Stimulated activated naive CD8-positive, alpha-beta T cell treated with anti-CD3 and anti-CD28 coated beads, Interleukin-15, Interleukin-2, amounts not matched to agents 100 ng/mL and 50 ng/mL, for 24 hours (primary cell): ENCODE measurements around the gene ITGB2.
A peak's percentile ranks its signal among the peaks of the same experiment; 100 is the strongest.

Experiments used
- H3K27ac Mint-ChIP-seq: one replicate; pipeline ENCODE4 v1.8.0; 2021; ENCODE audit warnings: mild to moderate bottlenecking, mixed read lengths
- H3K27me3 Mint-ChIP-seq: one replicate; pipeline ENCODE4 v1.8.0; 2021; ENCODE audit warnings: mixed read lengths
- H3K36me3 Mint-ChIP-seq: one replicate; pipeline ENCODE4 v1.8.0; 2021; ENCODE audit warnings: low read depth, mixed read lengths
- H3K4me1 Mint-ChIP-seq: one replicate; pipeline ENCODE4 v1.8.0; 2021; ENCODE audit warnings: low read depth, mixed read lengths
- H3K4me3 Mint-ChIP-seq: one replicate; pipeline ENCODE4 v1.8.0; 2021; ENCODE audit warnings: mild to moderate bottlenecking, mixed read lengths
- H3K9me3 Mint-ChIP-seq: one replicate; pipeline ENCODE4 v1.8.0; 2021; ENCODE audit warnings: mixed read lengths

ITGB2 gene

GRCh38 chr21:44875316-44875700 is 45.4 kb downstream of the ITGB2 start:
- no peaks in the 10 kb centered on the region for H3K27me3 Mint-ChIP-seq
- H3K27ac Mint-ChIP-seq: peak overlapping the region; percentile 76
- H3K9me3 Mint-ChIP-seq: no peaks in the 10 kb centered on the region
- H3K36me3 Mint-ChIP-seq: peaks cover 4% of the 10 kb centered on the region
- peaks cover 48% of the 10 kb centered on the region for H3K4me1 Mint-ChIP-seq
- peak overlapping the region; percentile 85 for H3K4me3 Mint-ChIP-seq

DNA sequence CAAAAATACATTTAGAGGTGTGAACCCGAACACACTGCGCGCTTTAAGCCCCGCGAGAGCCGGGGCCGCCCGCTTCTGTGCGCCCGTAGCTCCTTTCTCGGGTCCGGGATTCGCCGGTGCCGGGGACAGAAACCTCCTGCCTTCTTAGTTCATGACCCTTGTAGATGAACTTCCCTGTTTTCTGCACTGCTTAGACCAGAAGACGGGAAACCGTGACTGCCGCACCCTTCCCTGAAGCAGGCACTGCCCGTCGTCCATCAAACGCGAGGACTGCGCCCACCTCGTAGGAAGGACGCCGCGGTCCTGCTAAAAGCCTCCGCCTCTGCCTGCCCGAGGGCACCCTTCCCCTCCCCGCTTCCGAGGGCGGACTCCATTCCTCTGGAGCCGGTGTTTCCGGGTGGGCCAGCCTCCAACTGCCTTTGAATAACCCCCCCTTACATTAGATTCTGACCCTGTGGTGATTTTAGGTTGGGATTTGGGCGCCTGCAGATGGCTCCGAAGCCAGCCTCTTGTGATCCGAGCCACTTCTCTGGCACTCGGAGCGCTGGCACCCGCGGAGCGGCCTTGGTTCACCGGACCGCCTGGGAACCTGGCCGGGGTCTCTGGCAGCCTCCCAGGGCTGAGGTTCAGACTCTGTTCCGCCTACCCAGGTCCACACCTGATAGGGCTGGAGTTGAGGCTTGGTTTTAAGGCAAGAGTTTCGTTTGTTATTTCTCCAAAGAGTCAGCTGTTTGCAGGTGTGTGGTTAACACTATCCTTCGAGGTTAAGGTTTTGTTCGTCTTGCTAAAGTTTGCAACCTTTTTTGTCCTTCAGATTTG is 46.0 kb downstream of the ITGB2 start:
- H3K27me3 Mint-ChIP-seq: no peaks in the 10 kb centered on the region
- no peaks in the 10 kb centered on the region for H3K9me3 Mint-ChIP-seq
- H3K36me3 Mint-ChIP-seq: peaks cover 4% of the 10 kb centered on the region
- H3K4me1 Mint-ChIP-seq: peaks cover 52% of the 10 kb centered on the region
- H3K27ac Mint-ChIP-seq: peak overlapping the region; percentile 84
- H3K4me3 Mint-ChIP-seq: peak overlapping the region; percentile 85

DNA sequence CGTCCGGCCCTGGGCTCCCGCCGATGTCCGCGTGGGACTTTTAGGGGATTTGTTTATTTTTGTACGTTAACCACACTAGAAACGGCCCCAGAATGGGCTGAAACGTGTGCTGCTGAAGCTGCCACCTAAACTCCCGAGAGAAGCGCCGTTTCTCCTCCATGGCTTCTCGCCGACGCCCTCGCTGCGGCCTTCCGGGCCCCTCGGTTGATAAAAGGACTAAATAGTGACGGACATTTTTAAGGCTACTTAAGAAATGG is 46.5 kb downstream of the ITGB2 start:
- H3K27ac Mint-ChIP-seq: peak overlapping the region; percentile 84
- H3K36me3 Mint-ChIP-seq: peaks cover 4% of the 10 kb centered on the region
- no peaks in the 10 kb centered on the region for H3K9me3 Mint-ChIP-seq
- peaks cover 56% of the 10 kb centered on the region for H3K4me1 Mint-ChIP-seq
- H3K27me3 Mint-ChIP-seq: no peaks in the 10 kb centered on the region
- peak overlapping the region; percentile 85 for H3K4me3 Mint-ChIP-seq

- Mint-ChIP-seq H3K4me1 (peaks cover 61% of the 10 kb centered on the region), H3K27ac (peak within 1 kb of the TSS; percentile 84), H3K27me3 (no peaks in the 10 kb centered on the region), H3K9me3 (no peaks in the 10 kb centered on the region), H3K36me3 (peaks cover 4% of the 10 kb centered on the region), H3K4me3 (peak within 1 kb of the TSS; percentile 90)
Observed at GRCh38 chr21:44873356-44874239, 47.1 kb downstream of the ITGB2 start, which contains the start of gene PTTG1IP. Gene PTTG1IP, minus strand, starts transcription at chr21:44873690. Its CDS starts 74 bp downstream, at chr21:44873616.

DNA sequence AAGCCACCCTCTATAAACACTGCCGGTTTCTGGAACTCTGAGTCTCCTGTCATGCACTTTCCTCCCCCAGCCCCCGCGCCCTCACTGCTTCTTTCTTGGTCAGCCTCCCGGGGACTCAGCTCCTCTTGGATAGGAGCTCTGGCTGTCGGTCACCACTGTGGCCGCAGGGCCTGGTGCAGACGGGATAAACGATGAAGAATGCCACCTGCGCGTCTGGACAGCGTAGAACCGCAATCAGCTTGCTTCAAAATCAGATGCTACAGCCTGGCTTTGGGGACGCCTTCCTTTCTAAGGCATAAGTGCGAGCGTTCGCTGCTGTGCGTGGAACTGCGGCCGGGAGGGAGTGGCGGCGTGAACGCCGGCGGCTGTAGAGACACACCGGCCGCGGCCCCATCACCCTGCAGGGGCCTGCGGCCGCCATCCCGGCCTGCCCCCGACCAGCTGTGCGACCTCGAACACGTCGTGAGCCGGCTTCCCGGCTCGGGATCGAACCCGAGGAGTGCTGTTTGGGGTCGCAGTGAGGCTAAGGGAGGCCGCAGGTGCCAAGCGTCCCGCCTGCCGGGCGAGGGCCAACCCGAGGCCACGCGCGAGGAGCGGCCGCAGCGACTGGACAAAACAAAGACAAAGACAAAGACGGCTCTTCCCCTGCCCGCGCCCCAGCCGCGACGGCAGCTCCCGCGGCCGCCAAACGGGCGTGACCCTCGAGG is 47.9 kb downstream of the ITGB2 start:
- Mint-ChIP-seq H3K27me3 (no peaks in the 10 kb centered on the region), H3K36me3 (peaks cover 4% of the 10 kb centered on the region), H3K9me3 (no peaks in the 10 kb centered on the region), H3K4me3 (peak overlapping the region; percentile 90), H3K27ac (peak overlapping the region; percentile 74), H3K4me1 (peaks cover 69% of the 10 kb centered on the region)

DNA sequence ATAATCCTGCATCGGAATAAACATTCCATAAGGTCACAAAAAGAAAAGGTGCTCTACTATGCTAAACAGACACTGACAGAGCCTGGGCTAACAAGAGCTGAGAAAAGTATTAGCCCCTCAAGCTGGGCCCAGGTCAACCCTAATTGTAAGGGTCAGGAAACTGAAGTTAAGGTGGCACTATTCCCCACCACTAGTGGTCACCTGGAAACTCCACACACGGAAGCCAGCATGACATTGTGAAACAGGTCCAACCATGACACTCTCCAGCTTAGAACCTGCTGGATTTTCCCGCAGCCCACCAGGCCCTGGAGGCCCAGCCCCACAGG is 48.4 kb downstream of the ITGB2 start:
- Mint-ChIP-seq H3K9me3 (no peaks in the 10 kb centered on the region), H3K27ac (peak overlapping the region; percentile 74), H3K4me1 (peaks cover 74% of the 10 kb centered on the region), H3K4me3 (peak overlapping the region; percentile 90), H3K36me3 (peaks cover 4% of the 10 kb centered on the region), H3K27me3 (no peaks in the 10 kb centered on the region)

DNA sequence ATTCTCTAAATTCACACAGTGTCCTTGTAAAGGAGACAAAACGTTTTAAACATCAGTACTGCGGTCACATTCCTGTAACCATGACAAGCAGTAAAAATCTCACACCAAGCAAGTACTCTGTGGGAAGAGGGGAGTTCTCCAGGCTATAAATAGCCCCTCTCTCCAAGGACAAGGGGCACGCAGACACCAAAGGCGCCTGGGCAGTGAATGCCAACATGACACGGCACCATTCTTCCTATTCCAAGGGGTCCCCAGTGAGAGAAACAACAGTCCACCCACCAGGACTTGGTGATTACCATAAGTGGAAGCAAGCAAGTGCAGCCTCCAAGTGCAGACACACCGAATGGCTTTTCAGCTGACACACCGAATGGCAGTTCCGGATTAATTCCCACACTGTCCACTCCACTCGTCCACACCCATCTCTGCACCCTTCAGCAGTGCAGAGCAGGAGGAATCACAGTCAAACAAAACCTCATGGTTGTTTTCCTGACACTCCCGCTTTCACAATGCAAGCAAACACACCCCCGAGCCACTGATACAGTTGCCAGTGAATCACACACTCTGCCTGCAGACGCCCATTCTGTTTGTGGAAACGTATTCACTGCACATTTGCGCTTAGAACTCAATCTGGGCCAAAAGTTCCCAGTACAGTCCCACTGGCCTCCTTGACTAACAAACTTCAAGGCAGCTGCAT is 49.0 kb downstream of the ITGB2 start:
- Mint-ChIP-seq H3K36me3 (peaks cover 4% of the 10 kb centered on the region), H3K27me3 (no peaks in the 10 kb centered on the region), H3K4me1 (peaks cover 80% of the 10 kb centered on the region), H3K4me3 (peak overlapping the region; percentile 90), H3K9me3 (no peaks in the 10 kb centered on the region), H3K27ac (peak overlapping the region; percentile 74)

- Mint-ChIP-seq H3K36me3 (peaks cover 4% of the 10 kb centered on the region), H3K27me3 (no peaks in the 10 kb centered on the region), H3K4me1 (peaks cover 83% of the 10 kb centered on the region), H3K27ac (peak overlapping the region; percentile 61), H3K4me3 (peak overlapping the region; percentile 68), H3K9me3 (no peaks in the 10 kb centered on the region)
Observed at GRCh38 chr21:44870748-44871495, 49.8 kb downstream of the ITGB2 start.

- Mint-ChIP-seq H3K27ac (peak overlapping the region; percentile 61), H3K9me3 (no peaks in the 10 kb centered on the region), H3K4me1 (peaks cover 83% of the 10 kb centered on the region), H3K36me3 (peaks cover 7% of the 10 kb centered on the region), H3K4me3 (peak overlapping the region; percentile 68), H3K27me3 (no peaks in the 10 kb centered on the region)
Observed at GRCh38 chr21:44869781-44870747, 50.6 kb downstream of the ITGB2 start.

GRCh38 chr21:44868707-44869106 is 52.0 kb downstream of the ITGB2 start:
- Mint-ChIP-seq H3K9me3 (no peaks in the 10 kb centered on the region), H3K36me3 (peaks cover 15% of the 10 kb centered on the region), H3K27ac (peak overlapping the region; percentile 93), H3K27me3 (no peaks in the 10 kb centered on the region), H3K4me1 (peaks cover 79% of the 10 kb centered on the region), H3K4me3 (peak overlapping the region; percentile 77)

DNA sequence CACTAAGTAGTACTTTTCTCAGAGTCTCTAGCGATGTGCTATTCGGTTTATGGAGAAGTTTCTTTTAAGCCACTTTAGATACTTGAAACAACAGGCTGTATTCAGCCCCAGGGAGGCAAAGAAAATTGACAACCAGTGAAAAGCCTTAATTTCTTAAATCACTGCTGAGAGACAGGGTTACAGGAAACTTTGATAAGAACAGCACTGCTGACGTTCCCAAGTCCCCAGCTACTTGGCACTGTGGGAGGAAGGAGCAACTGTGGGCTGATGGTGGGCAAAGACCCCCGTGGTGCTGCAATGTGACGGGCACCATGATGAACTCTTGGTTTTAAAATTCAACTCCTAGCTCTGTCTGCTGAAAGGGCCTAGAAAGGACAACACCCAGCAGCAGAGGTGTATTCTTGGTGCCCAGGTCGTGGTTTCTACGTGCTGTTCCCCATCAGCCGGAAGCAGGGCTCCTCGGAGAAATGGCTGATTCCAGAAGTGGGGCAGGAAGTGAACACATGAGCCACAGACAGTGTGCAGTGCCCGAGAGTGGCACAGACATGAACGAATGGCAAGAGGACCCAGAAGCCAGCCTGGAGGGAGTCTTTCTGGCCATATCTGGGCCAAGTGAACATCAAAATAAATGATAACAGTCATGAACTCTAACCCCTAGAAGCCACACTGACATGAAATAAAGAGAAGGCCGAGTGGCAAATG is 52.5 kb downstream of the ITGB2 start:
- Mint-ChIP-seq H3K27me3 (no peaks in the 10 kb centered on the region), H3K36me3 (peaks cover 20% of the 10 kb centered on the region), H3K27ac (peak overlapping the region; percentile 93), H3K9me3 (no peaks in the 10 kb centered on the region), H3K4me1 (peaks cover 85% of the 10 kb centered on the region), H3K4me3 (peak overlapping the region; percentile 77)

- no peaks in the 10 kb centered on the region for H3K27me3 Mint-ChIP-seq
- H3K4me1 Mint-ChIP-seq: peaks cover 82% of the 10 kb centered on the region
Observed at GRCh38 chr21:44867464-44867863, 53.2 kb downstream of the ITGB2 start.

GRCh38 chr21:44866780-44867179 is 53.9 kb downstream of the ITGB2 start:
- Mint-ChIP-seq H3K9me3 (no peaks in the 10 kb centered on the region), H3K27ac (peak overlapping the region; percentile 90), H3K27me3 (no peaks in the 10 kb centered on the region), H3K4me1 (peaks cover 78% of the 10 kb centered on the region), H3K36me3 (peaks cover 23% of the 10 kb centered on the region), H3K4me3 (peak overlapping the region; percentile 22)

More at GRCh38 chr21:44867464-44867863, 53.2 kb downstream of the ITGB2 start:
- no peak overlapping the region for H3K4me3 Mint-ChIP-seq
- H3K36me3 Mint-ChIP-seq: peaks cover 20% of the 10 kb centered on the region
- H3K9me3 Mint-ChIP-seq: no peaks in the 10 kb centered on the region
- peak overlapping the region; percentile 93 for H3K27ac Mint-ChIP-seq
